ENCODE measurements around the gene SIK1.
"Not testable (repeated sequence)": the region's sequence is repeated elsewhere in the genome, so short reads cannot be mapped to it uniquely, and the experiment has no call there.

SIK1 gene

DNA sequence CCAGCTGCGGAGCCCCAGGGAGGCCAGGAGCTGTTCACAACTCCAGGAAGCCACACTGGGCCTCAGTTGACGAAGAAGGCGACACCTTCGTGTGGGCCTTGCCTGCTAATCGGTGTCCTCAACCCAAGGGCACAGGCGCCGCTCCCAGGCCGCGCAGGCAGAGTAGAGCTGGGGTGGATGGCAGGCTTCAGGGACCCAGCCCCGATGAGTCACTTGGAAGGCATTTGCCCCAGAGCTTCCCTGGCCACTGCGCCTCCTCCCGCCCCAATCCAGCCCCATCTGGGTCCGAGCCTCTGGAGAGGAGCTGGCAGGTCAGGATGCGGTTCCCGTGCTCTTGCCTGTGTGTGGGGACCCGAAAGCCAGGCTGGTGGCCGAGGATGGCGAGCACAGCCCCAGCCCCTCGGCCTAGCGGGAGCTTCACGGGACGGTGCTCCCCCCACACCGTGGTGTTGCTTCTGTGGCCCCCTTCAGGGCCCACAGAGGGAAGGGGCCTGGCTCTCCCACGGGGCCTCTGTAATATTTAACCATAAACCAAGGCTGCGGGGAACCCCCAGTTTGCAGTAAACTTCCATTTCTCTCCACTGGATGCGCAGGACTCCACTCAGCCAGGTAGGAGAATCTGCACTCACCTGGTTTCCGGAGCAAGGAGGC is 30.0 kb downstream of the SIK1 start:
- not testable (repeated sequence) for DNase-seq (ENCODE audit: low read depth)

DNA sequence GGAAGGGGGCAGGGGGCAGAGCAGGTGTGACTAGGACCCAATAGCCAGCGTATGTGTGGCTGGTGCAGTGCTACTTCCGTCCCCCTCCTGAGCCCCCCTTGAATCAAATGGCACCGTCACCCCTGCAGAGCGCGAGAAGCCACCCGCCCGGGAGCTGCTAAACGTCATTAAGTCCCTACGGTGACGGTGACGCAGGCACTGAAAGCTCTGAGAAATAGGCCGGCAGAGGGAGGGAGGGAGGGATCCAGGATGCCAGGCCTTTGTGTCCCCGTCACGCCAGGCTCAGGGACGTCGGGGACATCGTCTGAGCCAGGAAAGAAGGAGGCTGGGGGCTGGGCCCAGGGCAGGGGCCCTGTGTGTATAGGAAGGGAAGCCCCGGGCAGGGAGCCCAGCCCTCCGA is 43.6 kb downstream of the SIK1 start:
- DNase-seq (ENCODE audit: low read depth), result not testable (repeated sequence)

DNA sequence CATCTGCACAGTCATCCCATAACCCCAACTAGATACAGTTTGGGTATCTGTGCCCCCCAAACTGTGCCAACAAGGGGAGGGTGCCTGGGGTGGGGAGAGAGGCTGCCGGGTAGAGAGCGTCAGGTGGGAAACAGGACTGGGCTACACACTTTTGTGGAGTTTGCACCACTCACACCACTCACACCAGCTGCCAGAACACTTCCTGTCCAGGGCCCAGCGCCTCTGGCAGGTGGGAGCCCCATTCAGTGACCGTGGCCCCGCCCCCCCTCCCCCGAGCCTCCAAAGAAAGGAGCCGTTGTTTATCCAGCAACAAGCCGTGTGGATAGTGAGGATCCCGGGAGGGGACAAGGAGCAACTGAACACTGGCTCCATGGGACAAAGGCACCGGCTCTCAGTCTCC is 44.0 kb downstream of the SIK1 start:
- DNase-seq (ENCODE audit: low read depth), result not testable (repeated sequence)

DNA sequence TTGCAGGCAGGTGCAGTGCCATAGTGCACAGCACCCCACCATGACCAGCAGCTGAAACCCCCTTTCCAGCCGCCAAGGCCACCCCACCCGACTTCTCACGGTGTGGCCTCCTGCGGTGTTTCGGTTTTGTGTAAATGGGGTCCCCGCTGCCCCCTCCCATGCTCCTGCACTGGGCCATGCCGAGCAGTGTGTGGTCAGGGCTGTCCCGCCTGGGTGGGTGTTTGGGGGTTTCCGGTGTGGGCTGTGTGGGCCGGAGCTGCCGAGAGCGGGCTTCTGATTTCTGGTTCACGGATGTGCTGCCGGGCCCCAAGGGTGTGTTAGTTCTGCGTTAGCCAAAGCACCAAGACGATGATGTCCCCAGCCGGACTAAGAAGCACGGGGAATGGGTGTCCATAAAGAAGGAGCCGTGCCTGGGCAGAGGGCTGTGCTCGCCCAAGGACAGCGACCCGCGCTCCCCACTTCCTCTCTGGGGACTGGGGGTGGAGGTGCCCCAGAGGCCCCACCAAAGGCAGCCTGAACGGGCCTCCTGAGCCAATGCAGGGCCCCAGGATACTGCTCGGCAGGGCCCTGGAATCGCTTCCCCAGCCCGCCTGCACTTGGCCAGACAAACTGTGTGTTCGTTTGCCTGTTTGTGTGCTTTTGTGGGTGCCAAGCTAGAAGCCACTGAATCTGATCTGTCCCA is 45.9 kb downstream of the SIK1 start:
- DNase-seq (ENCODE audit: low read depth), result not testable (repeated sequence)

- DNase-seq (ENCODE audit: low read depth), result not testable (repeated sequence)
Measured at GRCh38 chr21:43380337-43380736, 46.6 kb downstream of the SIK1 start.

DNA sequence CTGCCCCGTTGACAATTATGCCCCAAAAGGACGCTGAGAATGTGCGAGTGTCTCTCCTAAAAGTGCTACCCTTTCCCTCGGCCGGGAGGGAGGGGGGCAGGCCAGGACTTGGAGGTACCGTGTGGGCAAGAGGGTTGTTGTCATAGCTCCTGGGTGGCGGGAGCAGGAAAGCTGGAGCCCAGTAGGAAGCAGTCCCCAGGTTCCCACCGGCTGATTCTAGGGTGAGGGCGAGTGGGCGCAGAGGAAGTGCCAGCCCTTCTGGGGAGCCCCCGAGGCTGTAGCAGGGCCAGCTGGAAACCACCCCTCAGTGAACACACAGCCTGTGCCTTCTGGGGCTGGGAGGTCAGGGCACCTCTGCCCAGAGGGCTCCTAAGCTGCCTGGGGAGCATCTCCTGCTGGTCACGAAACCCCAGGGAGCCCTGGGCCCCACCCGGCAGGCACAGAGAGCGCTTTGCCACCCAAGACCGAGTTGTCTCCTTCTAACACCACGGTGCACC is 47.3 kb downstream of the SIK1 start:
- not testable (repeated sequence) for DNase-seq (ENCODE audit: low read depth)

DNA sequence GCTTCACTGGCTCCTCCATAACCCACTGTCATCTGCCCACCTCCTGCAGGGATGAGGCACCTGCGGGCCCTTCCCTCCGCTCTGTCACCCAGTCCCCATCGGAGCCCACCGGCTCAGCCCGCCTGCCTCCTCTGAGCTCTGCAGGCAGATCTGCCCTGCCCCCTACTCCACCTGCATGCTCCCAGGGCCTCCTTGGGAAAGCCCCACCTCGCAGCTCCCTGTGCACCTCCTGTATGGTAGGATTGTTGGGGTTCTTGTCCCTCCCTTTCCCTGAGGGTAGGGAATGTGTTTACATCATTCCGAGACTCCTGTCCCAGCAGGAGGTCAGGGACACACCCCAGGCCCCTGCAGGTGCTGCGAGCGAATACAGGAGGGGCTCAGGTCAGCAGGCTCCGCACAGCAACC is 50.5 kb downstream of the SIK1 start:
- no peak for DNase-seq (ENCODE audit: low read depth)

DNA sequence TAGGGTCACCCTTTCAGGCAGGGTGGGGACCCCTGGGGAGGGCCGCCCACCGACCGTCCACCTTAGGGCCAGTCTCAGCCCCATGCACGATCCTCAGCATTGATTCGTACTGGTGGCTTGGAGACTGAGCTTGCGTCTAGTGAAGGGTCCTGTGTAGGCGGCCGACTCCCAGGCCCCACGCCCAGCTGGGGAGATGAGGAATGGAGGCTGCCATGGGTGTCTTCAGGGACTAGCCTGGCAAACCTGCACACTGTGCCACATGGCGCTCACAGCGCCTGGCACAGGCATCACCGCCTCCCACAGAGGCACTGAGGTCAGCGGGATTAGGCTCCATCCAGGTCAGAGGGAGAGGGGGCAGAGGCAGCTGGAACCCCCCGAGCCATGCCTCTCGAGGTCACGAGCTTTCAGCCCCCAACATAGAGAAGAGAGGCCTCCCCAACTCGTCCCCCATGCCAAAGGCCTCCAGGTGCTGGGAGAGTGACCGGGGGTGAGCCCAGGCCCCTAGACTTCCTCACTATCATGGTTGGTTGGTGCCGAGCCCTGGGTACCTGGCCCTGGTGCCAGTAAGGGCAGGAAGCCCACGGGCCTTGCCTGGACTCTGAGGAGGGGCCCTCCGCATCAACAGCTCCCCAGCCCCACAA is 51.0 kb downstream of the SIK1 start:
- no peak for DNase-seq (ENCODE audit: low read depth)

DNA sequence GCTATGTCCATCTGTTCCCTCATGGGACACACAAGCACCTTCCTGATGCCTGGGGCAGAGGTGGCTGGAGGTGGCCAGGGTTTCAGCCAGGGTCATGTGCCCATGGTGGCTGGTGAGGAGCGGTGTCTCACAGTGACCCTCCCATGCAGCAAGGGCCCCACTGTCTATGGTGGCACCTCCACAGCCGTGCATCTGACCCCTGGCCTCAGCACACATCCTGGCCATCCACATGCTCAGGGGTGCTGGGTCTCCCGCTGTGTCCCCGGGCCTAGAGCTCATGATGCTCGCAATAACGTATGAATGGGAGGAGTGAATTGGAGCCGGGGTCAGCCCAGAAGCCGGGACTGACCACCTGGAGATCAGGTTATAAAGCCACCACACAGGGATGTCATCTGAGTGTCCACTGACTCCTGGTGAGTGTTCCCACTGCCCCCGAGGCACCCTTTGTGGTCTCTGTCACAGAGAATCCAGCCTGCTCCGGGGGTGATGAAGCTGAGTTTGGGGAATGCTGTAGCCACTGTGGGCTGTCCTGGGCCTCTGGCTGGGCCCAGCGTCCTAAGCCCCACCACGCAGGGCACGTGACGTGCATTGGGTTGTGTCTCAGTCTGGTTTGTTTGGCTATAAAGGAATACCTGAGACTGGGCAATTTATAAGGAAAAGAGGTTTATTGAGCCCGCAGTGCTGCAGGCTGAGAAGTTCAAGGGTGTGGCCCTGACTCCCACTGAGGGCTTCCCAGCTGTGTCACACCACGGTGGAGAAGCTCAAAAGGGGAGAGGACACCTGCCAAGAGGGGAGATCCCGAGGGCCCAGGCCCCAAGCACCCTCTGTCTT is 51.7 kb downstream of the SIK1 start:
- no peak for DNase-seq (ENCODE audit: low read depth)

GRCh38 chr21:43374228-43374885 is 52.6 kb downstream of the SIK1 start:
- no peak for DNase-seq (ENCODE audit: low read depth)

DNA sequence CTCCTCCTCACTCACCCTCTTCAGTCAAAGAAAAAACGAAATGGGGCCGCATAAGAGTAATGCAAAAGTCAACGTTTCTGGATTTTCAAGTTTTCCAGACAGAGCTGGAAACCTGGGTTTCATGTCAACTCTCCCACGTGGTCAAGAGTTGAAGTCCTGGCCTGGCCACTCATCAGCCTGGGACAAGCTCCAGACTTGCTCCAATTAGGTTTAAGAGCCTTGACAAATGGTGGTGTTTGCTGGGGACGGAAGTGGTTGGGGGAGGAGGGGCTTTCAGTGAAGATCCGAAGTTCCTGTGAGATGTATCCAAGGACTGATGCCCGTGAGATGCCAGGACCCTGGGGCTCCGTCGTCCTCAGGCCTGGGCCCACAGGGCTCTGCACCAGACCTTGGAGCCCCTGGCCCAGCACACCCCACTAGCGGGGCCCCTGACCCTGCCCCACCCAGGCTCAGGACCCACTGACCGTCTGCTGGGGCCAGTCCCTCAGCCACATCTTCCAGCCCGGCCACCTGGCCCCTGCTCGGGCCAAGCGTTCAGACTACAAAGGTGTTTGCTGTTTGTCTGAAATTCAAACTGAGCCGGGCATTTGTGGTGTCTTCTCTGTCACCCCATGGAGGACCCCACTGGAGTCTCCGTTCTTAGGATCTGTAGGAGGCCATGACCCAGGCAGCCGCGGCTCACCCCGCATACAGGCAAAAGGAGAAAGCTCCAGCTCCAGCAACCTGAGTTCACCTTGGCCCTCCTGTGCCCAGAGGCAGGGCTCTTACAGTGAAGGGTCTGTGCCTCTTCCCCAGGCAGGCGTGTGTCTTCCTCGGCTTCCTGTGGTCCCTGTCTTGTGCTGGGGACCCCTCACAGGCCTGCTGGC is 53.3 kb downstream of the SIK1 start:
- no peak for DNase-seq (ENCODE audit: low read depth)

- no peak for DNase-seq (ENCODE audit: low read depth)
Measured at GRCh38 chr21:43372663-43373361, 54.1 kb downstream of the SIK1 start.

GRCh38 chr21:43371786-43372185 is 55.1 kb downstream of the SIK1 start:
- DNase-seq (ENCODE audit: low read depth), result no peak

GRCh38 chr21:43370888-43371570 is 55.9 kb downstream of the SIK1 start:
- no peak for DNase-seq (ENCODE audit: low read depth)

- DNase-seq (ENCODE audit: low read depth), result no peak
Measured at GRCh38 chr21:43370091-43370658, 56.8 kb downstream of the SIK1 start.

GRCh38 chr21:43369596-43370090 is 57.3 kb downstream of the SIK1 start:
- no peak for DNase-seq (ENCODE audit: low read depth)

DNA sequence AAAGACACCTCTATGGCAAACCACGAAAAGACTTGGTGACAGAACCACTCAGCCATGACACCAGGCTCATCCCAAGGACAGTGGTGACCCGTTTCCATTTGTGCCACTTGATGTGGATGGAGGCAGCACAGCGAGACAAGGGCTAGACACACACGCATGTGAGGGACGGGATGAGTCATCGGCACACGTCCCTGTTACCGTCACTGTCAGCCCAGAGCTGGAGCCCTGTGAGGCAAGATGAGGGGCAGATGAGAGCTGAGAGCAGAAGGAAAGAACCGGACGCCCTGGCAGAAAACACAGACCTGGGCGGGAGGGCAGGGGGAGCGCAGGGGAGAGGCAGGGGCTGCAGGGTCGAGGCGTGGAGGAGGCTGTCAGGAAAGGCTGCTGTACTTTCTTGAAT is 57.8 kb downstream of the SIK1 start:
- DNase-seq (ENCODE audit: low read depth), result no peak

DNA sequence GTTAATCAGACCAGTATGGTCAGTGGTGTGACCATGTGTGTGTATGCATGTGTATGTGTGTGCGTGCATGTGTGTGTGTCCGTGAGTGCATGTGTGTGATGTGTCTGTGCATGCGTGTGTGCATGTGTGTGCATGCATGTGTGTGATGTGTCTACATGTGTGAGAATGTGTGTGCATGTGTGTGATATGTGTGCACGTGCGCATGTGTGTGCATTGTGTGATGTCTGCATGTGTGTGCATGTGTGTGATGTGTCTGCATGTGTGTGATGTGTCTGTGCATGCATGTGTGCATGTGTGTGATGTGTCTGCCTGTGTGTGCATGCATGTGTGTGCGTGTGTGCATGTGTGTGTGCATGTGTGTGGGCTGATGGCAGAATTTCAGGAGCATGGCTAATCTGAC is 58.2 kb downstream of the SIK1 start:
- DNase-seq (ENCODE audit: low read depth), result no peak

GRCh38 chr21:43367859-43368258 is 59.1 kb downstream of the SIK1 start:
- DNase-seq (ENCODE audit: low read depth), result no peak
